Measurements from ENCODE around the gene RTF1.

DNA sequence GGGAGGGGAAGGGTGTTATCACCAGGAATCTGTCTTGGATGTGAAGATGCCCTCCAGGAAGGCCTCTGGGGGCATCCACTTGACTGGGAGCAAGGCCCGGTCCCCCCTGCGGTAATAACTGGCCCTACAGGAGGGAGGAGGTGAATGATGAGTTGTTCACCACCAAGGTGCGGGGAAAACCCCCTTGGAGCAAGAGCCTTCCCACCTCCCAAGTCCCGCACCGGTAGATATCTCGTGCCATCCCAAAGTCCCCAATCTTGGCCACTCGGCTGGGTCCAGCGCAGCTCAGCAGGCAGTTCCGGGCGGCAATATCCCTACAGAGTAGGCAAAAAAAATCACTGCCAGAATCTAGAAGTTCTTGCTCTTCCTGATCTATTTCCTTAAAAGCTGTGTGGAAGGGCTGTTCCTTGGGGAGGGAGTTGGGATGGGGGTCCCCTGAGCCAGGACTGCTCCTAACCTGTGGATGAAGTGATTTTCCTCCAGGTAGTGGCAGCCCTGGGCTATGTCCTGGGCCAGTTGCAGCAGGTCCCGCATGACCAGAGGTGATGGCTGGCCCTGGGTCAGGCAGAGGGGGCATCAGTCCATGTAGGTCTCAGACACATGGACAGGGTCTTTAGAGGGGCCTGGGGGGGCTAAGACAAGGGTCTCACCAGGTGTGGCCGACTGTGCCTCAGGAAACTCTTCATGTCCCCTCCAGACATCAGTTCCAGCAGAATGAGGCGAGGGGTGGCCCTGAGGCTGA is 88.0 kb downstream of the RTF1 start:
- TF ChIP-seq EZH2 (IDR thresholded peaks at IDR 0.05; ENCODE audit: borderline replicate concordance, low read depth, low read length, poor library complexity, severe bottlenecking): no peak
- TF ChIP-seq, protein P1, sequence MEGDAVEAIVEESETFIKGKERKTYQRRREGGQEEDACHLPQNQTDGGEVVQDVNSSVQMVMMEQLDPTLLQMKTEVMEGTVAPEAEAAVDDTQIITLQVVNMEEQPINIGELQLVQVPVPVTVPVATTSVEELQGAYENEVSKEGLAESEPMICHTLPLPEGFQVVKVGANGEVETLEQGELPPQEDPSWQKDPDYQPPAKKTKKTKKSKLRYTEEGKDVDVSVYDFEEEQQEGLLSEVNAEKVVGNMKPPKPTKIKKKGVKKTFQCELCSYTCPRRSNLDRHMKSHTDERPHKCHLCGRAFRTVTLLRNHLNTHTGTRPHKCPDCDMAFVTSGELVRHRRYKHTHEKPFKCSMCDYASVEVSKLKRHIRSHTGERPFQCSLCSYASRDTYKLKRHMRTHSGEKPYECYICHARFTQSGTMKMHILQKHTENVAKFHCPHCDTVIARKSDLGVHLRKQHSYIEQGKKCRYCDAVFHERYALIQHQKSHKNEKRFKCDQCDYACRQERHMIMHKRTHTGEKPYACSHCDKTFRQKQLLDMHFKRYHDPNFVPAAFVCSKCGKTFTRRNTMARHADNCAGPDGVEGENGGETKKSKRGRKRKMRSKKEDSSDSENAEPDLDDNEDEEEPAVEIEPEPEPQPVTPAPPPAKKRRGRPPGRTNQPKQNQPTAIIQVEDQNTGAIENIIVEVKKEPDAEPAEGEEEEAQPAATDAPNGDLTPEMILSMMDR (conservative IDR thresholded peaks at IDR 0.05; ENCODE audit: low read depth, low read length): no peak

All from A673 (cell line).